Activated naive CD8-positive, alpha-beta T cell treated with anti-CD3 and anti-CD28 coated beads, Interleukin-2, amount 50 U/mL, for 24 hours (primary cell): ENCODE measurements around the gene ANKRD16.
"Not testable (repeated sequence)": the region's sequence is repeated elsewhere in the genome, so short reads cannot be mapped to it uniquely, and the experiment has no call there.

Experiments used
- ATAC-seq: fragments of 150-1000 bp; cut with Tn5 transposase; one replicate; pipeline ENCODE4 v1.10.0; 2021
- DNase-seq: peaks from one replicate; pipeline ENCODE4 v3.0.0; 2021
- H3K27ac Mint-ChIP-seq: one replicate; pipeline ENCODE4 v1.8.0; 2021; ENCODE audit warnings: mild to moderate bottlenecking, mixed read lengths
- H3K27me3 Mint-ChIP-seq: one replicate; pipeline ENCODE4 v1.8.0; 2021; ENCODE audit warnings: mixed read lengths
- H3K36me3 Mint-ChIP-seq: one replicate; pipeline ENCODE4 v1.8.0; 2021; ENCODE audit warnings: low read depth, mixed read lengths
- H3K4me1 Mint-ChIP-seq: one replicate; pipeline ENCODE4 v1.8.0; 2021; ENCODE audit warnings: mixed read lengths
- H3K4me3 Mint-ChIP-seq: one replicate; pipeline ENCODE4 v1.8.0; 2021; ENCODE audit warnings: mild to moderate bottlenecking, moderate library complexity, mixed read lengths
- H3K9me3 Mint-ChIP-seq: one replicate; pipeline ENCODE4 v1.8.0; 2021; ENCODE audit warnings: mixed read lengths

ANKRD16 gene

DNA sequence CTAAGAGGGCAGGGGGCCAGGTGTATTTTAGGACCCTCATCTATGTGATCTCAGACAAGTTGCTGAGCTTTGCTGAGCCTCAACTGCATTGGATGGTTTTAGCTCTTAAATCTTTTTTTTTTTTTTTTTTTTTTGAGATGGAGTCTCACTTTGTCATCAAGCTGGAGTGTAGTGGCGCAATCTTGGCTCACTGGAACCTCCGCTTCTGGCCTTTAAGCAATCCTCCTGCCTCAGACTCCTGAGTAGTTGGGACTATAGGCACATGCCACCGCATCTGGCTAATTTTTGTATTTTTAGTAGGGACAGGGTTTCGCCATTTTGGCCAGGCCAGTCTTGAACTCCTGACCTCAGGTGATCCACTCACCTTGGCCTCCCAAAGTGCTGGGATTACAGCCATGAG, 43.0 kb downstream of the ANKRD16 start:
- not testable (repeated sequence) for H3K27me3 Mint-ChIP-seq
- H3K4me1 Mint-ChIP-seq = peaks cover 44% of the 10 kb centered on the region

DNA sequence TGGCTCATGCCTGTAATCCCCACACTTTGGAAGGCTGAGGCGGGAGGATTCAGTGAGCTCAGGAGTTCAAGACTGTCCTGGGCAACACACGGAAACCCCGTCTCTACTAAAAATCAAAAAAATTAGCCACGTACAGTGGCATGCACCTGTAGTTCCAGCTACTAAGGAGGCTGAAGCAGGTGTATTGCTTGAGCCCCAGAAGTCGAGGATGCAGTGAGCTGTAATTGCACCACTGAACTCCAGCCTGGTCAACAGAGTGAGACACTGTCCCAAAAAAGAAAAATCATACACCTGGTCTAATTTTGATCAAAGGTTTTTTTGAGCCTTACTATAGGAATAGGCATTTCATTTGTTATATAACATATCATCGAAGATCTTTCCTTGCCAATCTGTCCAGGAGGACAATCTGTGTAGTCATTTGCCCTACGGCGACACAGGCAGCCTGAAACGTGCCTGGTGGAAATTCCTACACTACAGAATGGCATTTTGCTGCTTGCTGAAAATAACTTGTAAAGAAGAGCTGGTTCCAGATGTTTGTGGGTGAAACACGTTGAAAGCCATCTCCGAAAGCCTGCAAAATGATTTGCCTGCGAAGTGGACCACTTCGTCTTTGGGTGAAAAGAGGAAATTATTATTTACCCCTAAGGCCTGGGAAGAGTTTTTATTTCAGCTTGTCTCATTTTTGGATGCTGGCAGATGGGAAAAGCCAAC, 45.2 kb downstream of the ANKRD16 start:
- H3K4me1 Mint-ChIP-seq = peaks cover 50% of the 10 kb centered on the region
- ATAC-seq (no peak), DNase-seq (no peak)
- H3K4me3 Mint-ChIP-seq = peak overlapping the region; percentile 17
- H3K27me3 Mint-ChIP-seq = peaks cover 4% of the 10 kb centered on the region
- peak overlapping the region; percentile 96 for H3K27ac Mint-ChIP-seq
- H3K9me3 Mint-ChIP-seq = no peaks in the 10 kb centered on the region
- peaks cover 5% of the 10 kb centered on the region for H3K36me3 Mint-ChIP-seq

More for the DNA sequence above, 43.0 kb downstream of the ANKRD16 start:
- H3K9me3 Mint-ChIP-seq, H3K36me3 Mint-ChIP-seq, ATAC-seq, DNase-seq: not testable (repeated sequence)
- H3K27ac Mint-ChIP-seq = peak overlapping the region; percentile 96
- peak overlapping the region; percentile 68 for H3K4me3 Mint-ChIP-seq

DNA sequence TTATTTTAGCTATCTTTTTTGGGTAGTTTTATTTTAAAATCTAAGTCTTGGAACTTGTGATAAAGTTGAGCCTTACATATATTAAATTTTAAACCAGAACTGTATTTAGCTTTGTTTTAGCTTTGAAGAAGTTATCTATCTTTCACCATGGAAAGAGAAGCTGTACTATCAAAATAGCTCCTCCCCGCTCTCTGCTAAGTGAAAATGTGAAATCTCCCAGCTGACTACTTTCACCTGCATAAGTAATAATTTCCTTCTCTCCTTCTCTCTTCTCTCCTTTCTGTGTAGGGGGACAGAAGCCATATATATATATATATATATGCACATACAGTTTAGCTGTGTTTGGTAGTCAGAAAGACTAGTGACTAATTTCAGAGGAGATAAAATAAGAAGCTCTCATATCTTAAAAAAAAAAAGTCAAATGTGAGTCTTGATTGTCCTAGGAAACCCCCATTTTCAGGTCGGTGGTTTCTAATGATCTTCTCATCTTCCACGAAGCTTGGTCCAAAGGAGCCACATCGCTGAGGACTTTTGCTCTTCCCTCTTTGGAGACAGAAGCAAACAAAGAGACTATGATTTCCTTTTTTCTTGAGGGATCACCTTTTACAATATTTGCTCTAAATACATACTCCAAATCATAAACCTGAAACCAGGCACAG, 45.9 kb downstream of the ANKRD16 start:
- H3K36me3 Mint-ChIP-seq = peaks cover 5% of the 10 kb centered on the region
- ATAC-seq (peak; percentile 77), DNase-seq (no peak)
- H3K9me3 Mint-ChIP-seq = no peaks in the 10 kb centered on the region
- peak overlapping the region; percentile 3 for H3K4me3 Mint-ChIP-seq
- H3K4me1 Mint-ChIP-seq = peaks cover 50% of the 10 kb centered on the region
- peak overlapping the region; percentile 96 for H3K27ac Mint-ChIP-seq
- H3K27me3 Mint-ChIP-seq = peaks cover 4% of the 10 kb centered on the region

DNA sequence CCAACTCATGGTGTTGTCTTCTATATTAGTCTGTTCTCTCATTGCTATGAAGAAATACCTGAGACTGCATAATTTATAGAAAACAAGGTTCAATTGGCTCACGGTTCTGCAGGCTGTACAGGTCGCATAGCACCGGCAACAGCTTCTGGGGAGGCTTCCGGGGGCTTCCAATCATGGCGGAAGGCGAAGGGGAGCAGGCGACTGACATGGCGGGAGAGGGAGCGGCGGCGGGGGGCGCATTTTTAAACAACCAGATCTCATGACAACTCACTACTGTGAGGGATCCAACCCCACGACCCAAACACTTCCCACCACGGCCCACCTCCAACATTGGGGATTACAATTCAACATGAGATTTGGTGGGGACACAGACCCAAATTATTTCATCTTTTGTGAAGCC, 47.7 kb downstream of the ANKRD16 start:
- no peak for ATAC-seq
- no peak for DNase-seq
- H3K4me1 Mint-ChIP-seq = peaks cover 52% of the 10 kb centered on the region
- no peak overlapping the region for H3K27ac Mint-ChIP-seq
- H3K36me3 Mint-ChIP-seq = peaks cover 5% of the 10 kb centered on the region
- peaks cover 4% of the 10 kb centered on the region for H3K27me3 Mint-ChIP-seq
- no peaks in the 10 kb centered on the region for H3K9me3 Mint-ChIP-seq
- no peak overlapping the region for H3K4me3 Mint-ChIP-seq

DNA sequence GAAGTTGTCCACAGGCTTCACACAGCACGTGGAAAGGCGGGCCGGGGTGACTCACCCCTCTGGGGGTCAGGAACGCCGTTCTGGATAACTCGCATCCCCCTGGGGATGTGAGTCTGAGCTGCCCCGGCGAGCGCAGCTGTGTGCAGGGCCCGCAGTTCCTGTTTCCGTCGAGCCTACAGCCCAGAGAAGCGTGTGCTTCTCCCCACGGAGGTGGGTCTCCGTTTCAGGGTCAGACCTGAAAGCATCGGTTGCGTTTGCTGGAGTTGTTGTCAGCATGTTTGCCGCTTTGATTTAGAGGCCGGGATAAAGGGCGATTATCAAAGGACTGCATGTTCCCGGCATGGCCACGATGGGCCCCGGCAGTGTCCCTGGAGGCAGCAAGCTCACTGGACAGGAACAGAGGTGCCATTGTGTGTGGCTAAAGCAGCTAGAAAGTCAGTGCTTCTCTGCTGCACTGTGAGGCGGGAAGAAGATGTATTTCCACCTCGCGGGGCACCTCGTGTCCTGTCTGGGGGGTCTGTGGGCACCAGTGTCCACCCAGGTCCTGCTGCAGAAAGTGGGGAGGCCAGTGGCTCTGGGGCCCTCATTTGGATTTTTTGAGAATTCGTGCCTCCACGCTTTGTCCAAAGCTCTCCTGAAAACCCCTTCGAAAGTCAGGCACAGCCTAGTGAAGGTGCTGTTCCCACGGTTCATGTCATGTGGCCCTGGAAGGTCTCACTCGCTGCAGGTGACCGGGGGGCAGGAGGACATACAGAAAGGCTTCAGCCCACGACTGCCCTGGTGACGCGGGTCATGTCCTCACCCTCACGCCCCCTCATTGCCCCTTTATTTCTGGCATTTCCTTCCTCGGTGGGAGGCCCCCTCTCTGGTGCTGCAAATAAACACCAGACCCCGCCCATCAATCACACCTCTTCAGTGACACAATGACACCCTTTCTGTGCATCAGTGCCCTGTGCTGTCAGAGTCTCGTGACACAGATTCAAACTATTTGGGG, 49.1 kb downstream of the ANKRD16 start:
- H3K4me3 Mint-ChIP-seq = peak overlapping the region; percentile 52
- H3K27ac Mint-ChIP-seq = peak overlapping the region; percentile 73
- DNase-seq (peak; percentile 40), ATAC-seq (no peak)
- no peaks in the 10 kb centered on the region for H3K36me3 Mint-ChIP-seq
- no peaks in the 10 kb centered on the region for H3K9me3 Mint-ChIP-seq
- H3K27me3 Mint-ChIP-seq = peaks cover 1% of the 10 kb centered on the region
- peaks cover 38% of the 10 kb centered on the region for H3K4me1 Mint-ChIP-seq

DNA sequence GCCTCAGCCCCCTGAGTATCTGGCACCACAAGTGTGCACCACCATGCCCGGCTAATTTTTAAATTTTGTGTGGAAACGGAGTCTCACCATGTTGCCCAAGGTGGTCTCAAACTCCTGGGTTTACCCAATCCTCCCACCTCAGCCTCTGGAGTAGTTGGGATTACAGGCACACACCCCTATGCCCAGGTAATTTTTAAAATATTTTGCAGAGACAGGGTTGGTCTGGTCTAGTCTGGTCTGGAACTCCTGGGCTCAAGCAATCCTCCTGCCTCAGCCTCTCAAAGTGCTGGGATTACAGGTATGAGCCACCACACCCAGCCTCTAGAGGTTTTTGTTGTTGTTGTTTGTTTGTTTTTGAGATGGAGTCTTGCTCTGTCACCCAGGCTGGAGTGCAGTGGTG, 53.5 kb downstream of the ANKRD16 start:
- not testable (repeated sequence) for DNase-seq, H3K27me3 Mint-ChIP-seq, H3K4me1 Mint-ChIP-seq, H3K4me3 Mint-ChIP-seq, H3K9me3 Mint-ChIP-seq, ATAC-seq, H3K36me3 Mint-ChIP-seq, H3K27ac Mint-ChIP-seq

DNA sequence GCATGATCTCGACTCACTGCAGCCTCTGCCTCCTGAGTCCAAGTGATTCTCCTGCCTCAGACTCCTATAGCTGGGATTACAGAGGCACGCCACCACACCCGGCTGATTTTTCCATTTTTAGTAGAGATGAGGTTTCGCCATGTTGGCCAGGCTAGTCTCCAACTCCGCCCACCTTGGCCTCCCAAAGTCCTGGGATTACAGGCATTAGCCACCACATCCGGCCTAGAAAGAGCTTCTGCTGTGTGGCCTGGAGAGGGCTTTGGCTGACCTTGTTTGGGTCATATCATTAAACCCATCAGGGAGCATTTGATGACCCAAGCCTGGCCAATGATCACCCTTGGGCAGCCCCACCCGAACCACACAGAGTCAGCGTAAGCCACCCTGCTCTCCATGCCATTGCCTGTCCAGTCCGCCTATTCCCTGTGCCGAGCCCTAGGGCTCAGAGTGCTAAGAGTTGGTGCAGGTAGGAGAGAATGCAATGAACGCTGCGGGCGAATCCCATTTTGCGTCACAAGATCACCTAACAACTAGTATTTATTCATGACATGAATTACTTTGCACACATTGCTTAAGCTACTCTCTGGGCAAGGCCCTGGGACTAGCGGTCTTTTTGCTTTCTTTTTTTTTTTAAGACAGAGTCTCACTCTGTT, 54.1 kb downstream of the ANKRD16 start:
- no peak for DNase-seq
- Mint-ChIP-seq H3K36me3 (no peaks in the 10 kb centered on the region), H3K27me3 (peaks cover 1% of the 10 kb centered on the region), H3K27ac (no peak overlapping the region), H3K9me3 (no peaks in the 10 kb centered on the region), H3K4me3 (no peak overlapping the region), H3K4me1 (peaks cover 8% of the 10 kb centered on the region)
- no peak for ATAC-seq

DNA sequence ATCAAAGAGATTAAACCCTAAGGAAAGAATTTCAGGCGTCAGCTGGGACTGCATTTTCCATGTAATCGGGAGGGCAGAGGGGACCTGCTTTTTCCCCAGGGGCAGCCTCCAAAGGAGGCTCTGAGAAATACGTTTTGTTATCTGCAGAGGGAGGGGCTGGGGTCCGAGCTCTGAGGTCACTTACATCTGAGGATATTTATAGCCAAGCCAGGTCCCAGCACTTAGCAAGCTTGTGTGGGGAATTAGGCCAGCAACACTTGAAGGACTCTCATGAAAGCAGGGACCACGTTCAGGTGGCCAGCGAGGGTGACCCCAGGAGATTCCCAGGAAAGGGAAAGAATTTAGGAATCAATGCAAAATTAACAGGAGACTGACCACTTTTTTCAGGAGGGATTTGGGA, 55.9 kb downstream of the ANKRD16 start:
- Mint-ChIP-seq H3K4me3 (no peak overlapping the region), H3K36me3 (no peaks in the 10 kb centered on the region), H3K9me3 (no peaks in the 10 kb centered on the region), H3K27me3 (peaks cover 1% of the 10 kb centered on the region), H3K4me1 (peaks cover 9% of the 10 kb centered on the region), H3K27ac (no peak overlapping the region)
- DNase-seq (no peak), ATAC-seq (no peak)

DNA sequence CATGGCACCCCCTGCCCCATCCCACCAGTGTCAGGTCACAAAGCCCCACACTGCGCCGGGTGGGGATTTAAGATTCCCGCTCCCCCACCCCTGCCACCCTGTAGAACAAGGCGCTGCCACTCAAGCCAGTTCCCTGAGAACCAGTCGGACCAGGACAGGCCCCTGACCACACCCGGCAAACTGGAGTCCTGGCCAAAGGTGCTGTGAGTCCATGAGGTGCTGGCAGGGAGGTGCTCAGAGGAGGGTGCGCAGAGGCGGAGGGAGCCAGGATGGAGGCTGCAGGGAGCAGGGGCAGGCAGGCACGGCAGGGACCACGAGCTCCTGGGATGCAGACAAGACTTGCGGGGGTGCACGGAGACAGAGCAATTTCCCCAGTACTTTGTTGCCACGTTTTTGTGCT, 56.7 kb downstream of the ANKRD16 start:
- H3K4me3 Mint-ChIP-seq = no peak overlapping the region
- H3K9me3 Mint-ChIP-seq = no peaks in the 10 kb centered on the region
- no peak for DNase-seq

DNA sequence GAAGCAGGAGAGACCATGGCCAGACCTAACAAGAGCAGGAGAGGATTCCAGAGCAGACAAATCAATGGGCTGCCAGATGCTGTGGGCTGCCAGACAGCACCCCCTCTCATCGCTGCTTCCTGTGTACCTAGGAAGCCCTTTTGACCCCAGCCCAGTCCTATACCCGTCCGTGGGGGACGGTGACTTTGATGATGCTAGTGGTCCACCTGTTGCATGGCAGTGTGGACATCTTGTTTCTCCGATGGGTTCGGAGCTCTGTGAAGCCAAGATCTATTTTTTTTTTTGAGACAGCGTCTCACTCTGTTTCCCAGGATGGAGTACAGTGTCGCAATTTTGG, 58.3 kb downstream of the ANKRD16 start:
- no peak for ATAC-seq
- H3K27ac Mint-ChIP-seq = no peak overlapping the region
- H3K9me3 Mint-ChIP-seq = no peaks in the 10 kb centered on the region
- H3K4me3 Mint-ChIP-seq = no peak overlapping the region
- peaks cover 6% of the 10 kb centered on the region for H3K4me1 Mint-ChIP-seq
- H3K36me3 Mint-ChIP-seq = no peaks in the 10 kb centered on the region
- peaks cover 1% of the 10 kb centered on the region for H3K27me3 Mint-ChIP-seq
- no peak for DNase-seq

More for the DNA sequence above, 56.7 kb downstream of the ANKRD16 start:
- no peaks in the 10 kb centered on the region for H3K36me3 Mint-ChIP-seq
- no peak for ATAC-seq
- peaks cover 6% of the 10 kb centered on the region for H3K4me1 Mint-ChIP-seq
- peaks cover 1% of the 10 kb centered on the region for H3K27me3 Mint-ChIP-seq
- no peak overlapping the region for H3K27ac Mint-ChIP-seq

DNA sequence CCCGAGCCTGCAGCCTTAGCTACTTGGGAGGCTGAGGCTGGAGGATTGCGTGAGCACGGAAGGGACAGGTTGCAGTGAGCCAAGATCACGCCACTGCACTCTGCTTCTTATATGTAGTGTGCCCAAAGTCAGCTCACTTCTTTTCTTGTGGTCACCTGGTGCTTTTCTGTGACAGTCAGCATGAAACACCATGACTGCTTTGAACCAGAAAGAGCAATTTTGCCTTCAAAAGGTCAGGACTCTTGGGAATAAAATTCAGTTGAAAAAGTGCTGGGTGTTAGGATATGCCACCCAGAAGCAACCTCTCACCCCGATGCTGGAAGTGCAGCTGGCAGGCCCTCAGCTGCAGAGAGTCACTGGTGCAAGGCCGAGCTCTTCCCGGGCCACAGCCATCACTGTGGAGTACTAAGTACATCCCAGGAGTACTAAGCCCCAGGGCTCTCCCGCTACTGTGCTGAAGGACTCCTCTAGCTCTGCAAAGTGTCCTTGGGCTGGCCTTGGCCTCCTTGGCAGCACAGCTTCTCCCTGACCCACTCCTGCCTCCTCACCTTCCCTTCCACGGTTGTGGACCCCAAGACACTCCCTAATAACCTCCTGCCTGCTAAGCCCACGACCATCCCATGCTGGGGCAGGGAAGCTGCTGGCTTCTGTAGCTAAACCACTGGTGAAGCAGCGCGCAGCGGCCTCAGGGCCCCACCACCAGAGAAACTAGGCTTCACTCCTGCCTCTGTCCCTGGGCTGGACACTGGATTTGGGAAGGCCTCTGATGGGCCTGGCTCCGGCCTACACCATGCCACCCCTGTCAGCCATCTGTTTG, 58.9 kb downstream of the ANKRD16 start:
- peak overlapping the region; percentile 22 for H3K27ac Mint-ChIP-seq
- H3K9me3 Mint-ChIP-seq = no peaks in the 10 kb centered on the region
- H3K4me3 Mint-ChIP-seq = no peak overlapping the region
- H3K36me3 Mint-ChIP-seq = no peaks in the 10 kb centered on the region
- H3K27me3 Mint-ChIP-seq = peaks cover 1% of the 10 kb centered on the region
- ATAC-seq (peak; percentile 52), DNase-seq (no peak)
- H3K4me1 Mint-ChIP-seq = peaks cover 6% of the 10 kb centered on the region

DNA sequence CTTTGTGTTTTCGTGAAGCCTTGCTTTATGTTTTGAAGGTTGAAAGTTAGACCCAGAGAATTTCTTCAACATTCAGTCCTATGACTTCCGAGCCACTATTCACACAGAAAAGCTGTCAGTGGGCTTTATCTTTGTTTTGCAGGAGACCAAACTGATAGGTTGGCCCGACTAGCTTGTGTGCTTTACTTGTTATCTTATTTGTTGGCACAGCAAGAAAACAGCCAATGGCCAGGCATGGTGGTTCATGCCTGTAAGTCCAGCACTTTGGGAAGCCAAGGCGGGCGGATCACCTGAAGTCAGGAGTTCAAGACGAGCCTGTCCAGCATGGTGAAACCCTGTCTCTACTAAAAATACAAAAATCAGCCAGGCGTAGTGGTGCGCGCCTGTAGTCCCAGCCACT, 60.4 kb downstream of the ANKRD16 start:
- Mint-ChIP-seq H3K9me3 (no peaks in the 10 kb centered on the region), H3K27ac (no peak overlapping the region), H3K36me3 (no peaks in the 10 kb centered on the region), H3K4me1 (peaks cover 6% of the 10 kb centered on the region), H3K27me3 (no peaks in the 10 kb centered on the region), H3K4me3 (no peak overlapping the region)
- DNase-seq (no peak), ATAC-seq (no peak)

DNA sequence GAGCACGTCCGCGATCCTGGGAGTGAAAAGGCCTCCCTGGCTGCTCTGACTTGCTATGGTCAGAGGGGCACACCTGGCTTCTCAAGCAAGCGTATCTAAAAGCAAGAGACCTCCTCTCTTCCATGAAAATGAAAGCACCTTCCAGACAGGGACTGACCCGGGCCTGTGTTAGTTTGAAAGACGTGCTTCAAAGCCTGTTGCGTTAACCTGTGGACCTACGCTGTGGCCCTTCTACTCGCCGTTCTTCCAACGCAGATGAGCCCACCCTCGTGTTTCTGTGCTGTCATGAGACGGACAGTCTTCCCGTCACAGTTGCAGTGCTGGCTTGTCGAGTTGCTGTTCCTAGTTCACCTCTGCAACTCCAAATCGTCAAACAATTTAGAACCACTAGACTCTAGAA, 61.0 kb downstream of the ANKRD16 start:
- ATAC-seq (no peak), DNase-seq (no peak)
- Mint-ChIP-seq H3K9me3 (no peaks in the 10 kb centered on the region), H3K27me3 (no peaks in the 10 kb centered on the region), H3K4me3 (no peak overlapping the region), H3K27ac (no peak overlapping the region), H3K4me1 (peaks cover 6% of the 10 kb centered on the region), H3K36me3 (no peaks in the 10 kb centered on the region)

DNA sequence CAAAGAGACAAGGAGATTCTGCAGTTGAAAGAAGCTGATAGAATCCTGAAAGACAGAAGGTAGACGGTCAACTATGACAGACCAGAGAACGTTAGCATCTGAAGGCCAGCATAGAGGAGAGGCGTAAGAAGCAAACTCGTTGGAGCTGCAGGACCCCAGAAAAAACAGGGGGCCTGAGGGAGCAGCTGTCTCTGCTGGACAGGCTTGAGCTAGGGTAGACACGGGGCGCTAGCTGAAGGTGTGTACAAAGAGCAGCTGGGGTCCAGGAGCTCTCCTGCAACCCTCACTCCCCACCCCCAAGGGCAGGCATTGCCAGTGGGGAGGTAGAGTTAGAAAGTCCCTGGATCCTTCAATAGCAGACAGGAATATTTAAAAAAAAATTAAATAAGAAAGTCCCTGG, 61.9 kb downstream of the ANKRD16 start:
- Mint-ChIP-seq H3K9me3 (no peaks in the 10 kb centered on the region), H3K27ac (no peak overlapping the region), H3K4me1 (peaks cover 6% of the 10 kb centered on the region), H3K27me3 (no peaks in the 10 kb centered on the region), H3K4me3 (no peak overlapping the region), H3K36me3 (no peaks in the 10 kb centered on the region)
- no peak for DNase-seq
- ATAC-seq = no peak
